ENCODE results near the gene POLD4. TPM values are rescaled to one million over a fixed set of nuclear protein-coding genes. Genes with fewer than 3 reads are reported as not detected.

The POLD4 gene
- total and polyA plus RNA-seq, 2 of the 13 experiments (the other 11 are each of a cell fraction or from before 2014, with no cell fraction given), result 10.5 to 27.4 TPM

DNA sequence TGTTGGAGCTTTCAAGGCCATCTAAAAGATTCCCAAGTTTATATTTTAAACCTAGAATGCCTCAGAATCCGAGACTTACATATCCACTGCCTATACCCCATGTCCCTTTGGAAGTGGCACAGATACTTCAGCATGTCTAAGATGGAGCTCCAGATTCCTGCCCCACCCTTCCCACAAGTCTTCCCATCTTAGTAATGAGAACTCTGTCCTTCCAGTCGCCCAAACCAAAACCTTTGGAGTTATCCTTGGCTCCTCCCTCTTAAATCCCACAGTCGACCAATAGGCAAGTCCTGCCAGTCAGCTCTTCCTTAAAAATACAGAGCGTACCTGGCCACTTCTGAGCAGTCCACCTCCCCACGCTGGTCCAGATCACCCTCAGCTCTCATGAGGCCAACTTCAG, 4.3 kb downstream of the POLD4 start (continued):
- TF ChIP-seq, protein P1, sequence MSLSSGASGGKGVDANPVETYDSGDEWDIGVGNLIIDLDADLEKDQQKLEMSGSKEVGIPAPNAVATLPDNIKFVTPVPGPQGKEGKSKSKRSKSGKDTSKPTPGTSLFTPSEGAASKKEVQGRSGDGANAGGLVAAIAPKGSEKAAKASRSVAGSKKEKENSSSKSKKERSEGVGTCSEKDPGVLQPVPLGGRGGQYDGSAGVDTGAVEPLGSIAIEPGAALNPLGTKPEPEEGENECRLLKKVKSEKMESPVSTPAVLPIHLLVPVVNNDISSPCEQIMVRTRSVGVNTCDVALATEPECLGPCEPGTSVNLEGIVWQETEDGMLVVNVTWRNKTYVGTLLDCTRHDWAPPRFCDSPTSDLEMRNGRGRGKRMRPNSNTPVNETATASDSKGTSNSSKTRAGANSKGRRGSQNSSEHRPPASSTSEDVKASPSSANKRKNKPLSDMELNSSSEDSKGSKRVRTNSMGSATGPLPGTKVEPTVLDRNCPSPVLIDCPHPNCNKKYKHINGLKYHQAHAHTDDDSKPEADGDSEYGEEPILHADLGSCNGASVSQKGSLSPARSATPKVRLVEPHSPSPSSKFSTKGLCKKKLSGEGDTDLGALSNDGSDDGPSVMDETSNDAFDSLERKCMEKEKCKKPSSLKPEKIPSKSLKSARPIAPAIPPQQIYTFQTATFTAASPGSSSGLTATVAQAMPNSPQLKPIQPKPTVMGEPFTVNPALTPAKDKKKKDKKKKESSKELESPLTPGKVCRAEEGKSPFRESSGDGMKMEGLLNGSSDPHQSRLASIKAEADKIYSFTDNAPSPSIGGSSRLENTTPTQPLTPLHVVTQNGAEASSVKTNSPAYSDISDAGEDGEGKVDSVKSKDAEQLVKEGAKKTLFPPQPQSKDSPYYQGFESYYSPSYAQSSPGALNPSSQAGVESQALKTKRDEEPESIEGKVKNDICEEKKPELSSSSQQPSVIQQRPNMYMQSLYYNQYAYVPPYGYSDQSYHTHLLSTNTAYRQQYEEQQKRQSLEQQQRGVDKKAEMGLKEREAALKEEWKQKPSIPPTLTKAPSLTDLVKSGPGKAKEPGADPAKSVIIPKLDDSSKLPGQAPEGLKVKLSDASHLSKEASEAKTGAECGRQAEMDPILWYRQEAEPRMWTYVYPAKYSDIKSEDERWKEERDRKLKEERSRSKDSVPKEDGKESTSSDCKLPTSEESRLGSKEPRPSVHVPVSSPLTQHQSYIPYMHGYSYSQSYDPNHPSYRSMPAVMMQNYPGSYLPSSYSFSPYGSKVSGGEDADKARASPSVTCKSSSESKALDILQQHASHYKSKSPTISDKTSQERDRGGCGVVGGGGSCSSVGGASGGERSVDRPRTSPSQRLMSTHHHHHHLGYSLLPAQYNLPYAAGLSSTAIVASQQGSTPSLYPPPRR (CRISPR knock-in tag; IDR thresholded peaks at IDR 0.05; ENCODE audit: borderline replicate concordance), result no peak
- TF ChIP-seq GTF2F1 (IDR thresholded peaks at IDR 0.05; ENCODE audit: low read length) (no peak), ZBTB7B (CRISPR knock-in tag; IDR thresholded peaks at IDR 0.05) (no peak)
- TF ChIP-seq, protein P2, sequence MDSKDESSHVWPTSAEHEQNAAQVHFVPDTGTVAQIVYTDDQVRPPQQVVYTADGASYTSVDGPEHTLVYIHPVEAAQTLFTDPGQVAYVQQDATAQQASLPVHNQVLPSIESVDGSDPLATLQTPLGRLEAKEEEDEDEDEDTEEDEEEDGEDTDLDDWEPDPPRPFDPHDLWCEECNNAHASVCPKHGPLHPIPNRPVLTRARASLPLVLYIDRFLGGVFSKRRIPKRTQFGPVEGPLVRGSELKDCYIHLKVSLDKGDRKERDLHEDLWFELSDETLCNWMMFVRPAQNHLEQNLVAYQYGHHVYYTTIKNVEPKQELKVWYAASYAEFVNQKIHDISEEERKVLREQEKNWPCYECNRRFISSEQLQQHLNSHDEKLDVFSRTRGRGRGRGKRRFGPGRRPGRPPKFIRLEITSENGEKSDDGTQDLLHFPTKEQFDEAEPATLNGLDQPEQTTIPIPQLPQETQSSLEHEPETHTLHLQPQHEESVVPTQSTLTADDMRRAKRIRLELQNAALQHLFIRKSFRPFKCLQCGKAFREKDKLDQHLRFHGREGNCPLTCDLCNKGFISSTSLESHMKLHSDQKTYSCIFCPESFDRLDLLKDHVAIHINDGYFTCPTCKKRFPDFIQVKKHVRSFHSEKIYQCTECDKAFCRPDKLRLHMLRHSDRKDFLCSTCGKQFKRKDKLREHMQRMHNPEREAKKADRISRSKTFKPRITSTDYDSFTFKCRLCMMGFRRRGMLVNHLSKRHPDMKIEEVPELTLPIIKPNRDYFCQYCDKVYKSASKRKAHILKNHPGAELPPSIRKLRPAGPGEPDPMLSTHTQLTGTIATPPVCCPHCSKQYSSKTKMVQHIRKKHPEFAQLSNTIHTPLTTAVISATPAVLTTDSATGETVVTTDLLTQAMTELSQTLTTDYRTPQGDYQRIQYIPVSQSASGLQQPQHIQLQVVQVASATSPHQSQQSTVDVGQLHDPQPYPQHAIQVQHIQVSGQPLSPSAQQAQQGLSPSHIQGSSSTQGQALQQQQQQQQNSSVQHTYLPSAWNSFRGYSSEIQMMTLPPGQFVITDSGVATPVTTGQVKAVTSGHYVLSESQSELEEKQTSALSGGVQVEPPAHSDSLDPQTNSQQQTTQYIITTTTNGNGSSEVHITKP (CRISPR knock-in tag; IDR thresholded peaks at IDR 0.05; ENCODE audit: low read depth), result no peak
